ENCODE results near the gene GDNF. TPM values are rescaled to one million over a fixed set of nuclear protein-coding genes. Genes with fewer than 3 reads are reported as not detected.

GDNF gene
- total and polyA plus RNA-seq, 2 experiments from 2014 or later = 0.13 to 0.17 TPM

DNA sequence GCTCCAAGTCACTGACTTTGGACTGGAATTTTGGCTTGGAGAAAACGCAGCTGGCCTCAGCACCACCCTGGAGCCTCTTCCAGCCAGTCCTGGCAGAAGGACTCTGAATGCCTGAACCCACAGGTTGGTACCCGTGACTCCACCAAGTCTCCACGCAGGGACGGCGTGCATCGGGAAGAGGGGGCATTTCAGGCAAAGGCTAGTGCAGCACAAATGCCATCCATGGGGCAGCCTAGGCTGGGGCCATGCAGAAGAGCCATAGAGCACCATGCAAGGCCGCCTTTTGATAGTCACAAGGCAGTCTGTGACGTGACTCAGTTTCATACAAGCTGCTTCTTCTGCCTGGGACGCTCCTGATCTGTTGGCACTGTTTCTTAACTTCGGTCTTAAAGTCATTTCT lies 28.0 kb downstream of the GDNF start:
- no peak overlapping the region for H3K4me3 ChIP-seq
- H3K9me2 ChIP-seq (ENCODE audit: insufficient read depth) = peaks cover 10% of the 10 kb centered on the region; the same call in 1 of the 2 replicates
- no peak overlapping the region for H2AFZ ChIP-seq
- Mint-ChIP-seq H3K27ac (no peak overlapping the region), H3K4me3 (no peak overlapping the region), H3K4me1 (peaks cover 10% of the 10 kb centered on the region), H3K9me3 (no peaks in the 10 kb centered on the region), H3K36me3 (ENCODE audit: low read depth) (no peaks in the 10 kb centered on the region; the same call in 2 of the 3 replicates), H3K27me3 (ENCODE audit: insufficient read depth, low read depth, poor library complexity) (peaks cover 2% of the 10 kb centered on the region)
- no peaks in the 10 kb centered on the region for H3K27me3 ChIP-seq (ENCODE audit: insufficient read depth)
- no peak overlapping the region for H3K4me2 ChIP-seq
- TF ChIP-seq EZH2 (IDR thresholded peaks at IDR 0.05; ENCODE audit: low read depth, unreplicated experiment) (no peak), ZNF114 (CRISPR knock-in tag; IDR thresholded peaks at IDR 0.05) (no peak), POLR2AphosphoS5 (IDR thresholded peaks at IDR 0.05; ENCODE audit: low read depth) (no peak), STAT1 (IDR thresholded peaks at IDR 0.05; ENCODE audit: unreplicated experiment) (no peak), ZNF331 (CRISPR knock-in tag; IDR thresholded peaks at IDR 0.05; ENCODE audit: low read depth) (no peak), EZH2phosphoT487 (IDR thresholded peaks at IDR 0.05; ENCODE audit: unreplicated experiment) (no peak), CREB1 (CRISPR knock-in tag; IDR thresholded peaks at IDR 0.05; ENCODE audit: low read depth) (no peak), JUNB (IDR thresholded peaks at IDR 0.05; ENCODE audit: unreplicated experiment) (no peak), NANOG (IDR thresholded peaks at IDR 0.05; ENCODE audit: borderline replicate concordance) (no peak)
- TF ChIP-seq, protein P1, sequence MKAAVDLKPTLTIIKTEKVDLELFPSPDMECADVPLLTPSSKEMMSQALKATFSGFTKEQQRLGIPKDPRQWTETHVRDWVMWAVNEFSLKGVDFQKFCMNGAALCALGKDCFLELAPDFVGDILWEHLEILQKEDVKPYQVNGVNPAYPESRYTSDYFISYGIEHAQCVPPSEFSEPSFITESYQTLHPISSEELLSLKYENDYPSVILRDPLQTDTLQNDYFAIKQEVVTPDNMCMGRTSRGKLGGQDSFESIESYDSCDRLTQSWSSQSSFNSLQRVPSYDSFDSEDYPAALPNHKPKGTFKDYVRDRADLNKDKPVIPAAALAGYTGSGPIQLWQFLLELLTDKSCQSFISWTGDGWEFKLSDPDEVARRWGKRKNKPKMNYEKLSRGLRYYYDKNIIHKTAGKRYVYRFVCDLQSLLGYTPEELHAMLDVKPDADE (IDR thresholded peaks at IDR 0.05) = no peak
- TF ChIP-seq, protein P2, sequence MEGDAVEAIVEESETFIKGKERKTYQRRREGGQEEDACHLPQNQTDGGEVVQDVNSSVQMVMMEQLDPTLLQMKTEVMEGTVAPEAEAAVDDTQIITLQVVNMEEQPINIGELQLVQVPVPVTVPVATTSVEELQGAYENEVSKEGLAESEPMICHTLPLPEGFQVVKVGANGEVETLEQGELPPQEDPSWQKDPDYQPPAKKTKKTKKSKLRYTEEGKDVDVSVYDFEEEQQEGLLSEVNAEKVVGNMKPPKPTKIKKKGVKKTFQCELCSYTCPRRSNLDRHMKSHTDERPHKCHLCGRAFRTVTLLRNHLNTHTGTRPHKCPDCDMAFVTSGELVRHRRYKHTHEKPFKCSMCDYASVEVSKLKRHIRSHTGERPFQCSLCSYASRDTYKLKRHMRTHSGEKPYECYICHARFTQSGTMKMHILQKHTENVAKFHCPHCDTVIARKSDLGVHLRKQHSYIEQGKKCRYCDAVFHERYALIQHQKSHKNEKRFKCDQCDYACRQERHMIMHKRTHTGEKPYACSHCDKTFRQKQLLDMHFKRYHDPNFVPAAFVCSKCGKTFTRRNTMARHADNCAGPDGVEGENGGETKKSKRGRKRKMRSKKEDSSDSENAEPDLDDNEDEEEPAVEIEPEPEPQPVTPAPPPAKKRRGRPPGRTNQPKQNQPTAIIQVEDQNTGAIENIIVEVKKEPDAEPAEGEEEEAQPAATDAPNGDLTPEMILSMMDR (conservative IDR thresholded peaks at IDR 0.05; ENCODE audit: low read depth in 2 of 2) = no peak
- TF ChIP-seq, protein P3, sequence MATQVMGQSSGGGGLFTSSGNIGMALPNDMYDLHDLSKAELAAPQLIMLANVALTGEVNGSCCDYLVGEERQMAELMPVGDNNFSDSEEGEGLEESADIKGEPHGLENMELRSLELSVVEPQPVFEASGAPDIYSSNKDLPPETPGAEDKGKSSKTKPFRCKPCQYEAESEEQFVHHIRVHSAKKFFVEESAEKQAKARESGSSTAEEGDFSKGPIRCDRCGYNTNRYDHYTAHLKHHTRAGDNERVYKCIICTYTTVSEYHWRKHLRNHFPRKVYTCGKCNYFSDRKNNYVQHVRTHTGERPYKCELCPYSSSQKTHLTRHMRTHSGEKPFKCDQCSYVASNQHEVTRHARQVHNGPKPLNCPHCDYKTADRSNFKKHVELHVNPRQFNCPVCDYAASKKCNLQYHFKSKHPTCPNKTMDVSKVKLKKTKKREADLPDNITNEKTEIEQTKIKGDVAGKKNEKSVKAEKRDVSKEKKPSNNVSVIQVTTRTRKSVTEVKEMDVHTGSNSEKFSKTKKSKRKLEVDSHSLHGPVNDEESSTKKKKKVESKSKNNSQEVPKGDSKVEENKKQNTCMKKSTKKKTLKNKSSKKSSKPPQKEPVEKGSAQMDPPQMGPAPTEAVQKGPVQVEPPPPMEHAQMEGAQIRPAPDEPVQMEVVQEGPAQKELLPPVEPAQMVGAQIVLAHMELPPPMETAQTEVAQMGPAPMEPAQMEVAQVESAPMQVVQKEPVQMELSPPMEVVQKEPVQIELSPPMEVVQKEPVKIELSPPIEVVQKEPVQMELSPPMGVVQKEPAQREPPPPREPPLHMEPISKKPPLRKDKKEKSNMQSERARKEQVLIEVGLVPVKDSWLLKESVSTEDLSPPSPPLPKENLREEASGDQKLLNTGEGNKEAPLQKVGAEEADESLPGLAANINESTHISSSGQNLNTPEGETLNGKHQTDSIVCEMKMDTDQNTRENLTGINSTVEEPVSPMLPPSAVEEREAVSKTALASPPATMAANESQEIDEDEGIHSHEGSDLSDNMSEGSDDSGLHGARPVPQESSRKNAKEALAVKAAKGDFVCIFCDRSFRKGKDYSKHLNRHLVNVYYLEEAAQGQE (IDR thresholded peaks at IDR 0.05; ENCODE audit: unreplicated experiment) = no peak
- TF ChIP-seq, protein P4, sequence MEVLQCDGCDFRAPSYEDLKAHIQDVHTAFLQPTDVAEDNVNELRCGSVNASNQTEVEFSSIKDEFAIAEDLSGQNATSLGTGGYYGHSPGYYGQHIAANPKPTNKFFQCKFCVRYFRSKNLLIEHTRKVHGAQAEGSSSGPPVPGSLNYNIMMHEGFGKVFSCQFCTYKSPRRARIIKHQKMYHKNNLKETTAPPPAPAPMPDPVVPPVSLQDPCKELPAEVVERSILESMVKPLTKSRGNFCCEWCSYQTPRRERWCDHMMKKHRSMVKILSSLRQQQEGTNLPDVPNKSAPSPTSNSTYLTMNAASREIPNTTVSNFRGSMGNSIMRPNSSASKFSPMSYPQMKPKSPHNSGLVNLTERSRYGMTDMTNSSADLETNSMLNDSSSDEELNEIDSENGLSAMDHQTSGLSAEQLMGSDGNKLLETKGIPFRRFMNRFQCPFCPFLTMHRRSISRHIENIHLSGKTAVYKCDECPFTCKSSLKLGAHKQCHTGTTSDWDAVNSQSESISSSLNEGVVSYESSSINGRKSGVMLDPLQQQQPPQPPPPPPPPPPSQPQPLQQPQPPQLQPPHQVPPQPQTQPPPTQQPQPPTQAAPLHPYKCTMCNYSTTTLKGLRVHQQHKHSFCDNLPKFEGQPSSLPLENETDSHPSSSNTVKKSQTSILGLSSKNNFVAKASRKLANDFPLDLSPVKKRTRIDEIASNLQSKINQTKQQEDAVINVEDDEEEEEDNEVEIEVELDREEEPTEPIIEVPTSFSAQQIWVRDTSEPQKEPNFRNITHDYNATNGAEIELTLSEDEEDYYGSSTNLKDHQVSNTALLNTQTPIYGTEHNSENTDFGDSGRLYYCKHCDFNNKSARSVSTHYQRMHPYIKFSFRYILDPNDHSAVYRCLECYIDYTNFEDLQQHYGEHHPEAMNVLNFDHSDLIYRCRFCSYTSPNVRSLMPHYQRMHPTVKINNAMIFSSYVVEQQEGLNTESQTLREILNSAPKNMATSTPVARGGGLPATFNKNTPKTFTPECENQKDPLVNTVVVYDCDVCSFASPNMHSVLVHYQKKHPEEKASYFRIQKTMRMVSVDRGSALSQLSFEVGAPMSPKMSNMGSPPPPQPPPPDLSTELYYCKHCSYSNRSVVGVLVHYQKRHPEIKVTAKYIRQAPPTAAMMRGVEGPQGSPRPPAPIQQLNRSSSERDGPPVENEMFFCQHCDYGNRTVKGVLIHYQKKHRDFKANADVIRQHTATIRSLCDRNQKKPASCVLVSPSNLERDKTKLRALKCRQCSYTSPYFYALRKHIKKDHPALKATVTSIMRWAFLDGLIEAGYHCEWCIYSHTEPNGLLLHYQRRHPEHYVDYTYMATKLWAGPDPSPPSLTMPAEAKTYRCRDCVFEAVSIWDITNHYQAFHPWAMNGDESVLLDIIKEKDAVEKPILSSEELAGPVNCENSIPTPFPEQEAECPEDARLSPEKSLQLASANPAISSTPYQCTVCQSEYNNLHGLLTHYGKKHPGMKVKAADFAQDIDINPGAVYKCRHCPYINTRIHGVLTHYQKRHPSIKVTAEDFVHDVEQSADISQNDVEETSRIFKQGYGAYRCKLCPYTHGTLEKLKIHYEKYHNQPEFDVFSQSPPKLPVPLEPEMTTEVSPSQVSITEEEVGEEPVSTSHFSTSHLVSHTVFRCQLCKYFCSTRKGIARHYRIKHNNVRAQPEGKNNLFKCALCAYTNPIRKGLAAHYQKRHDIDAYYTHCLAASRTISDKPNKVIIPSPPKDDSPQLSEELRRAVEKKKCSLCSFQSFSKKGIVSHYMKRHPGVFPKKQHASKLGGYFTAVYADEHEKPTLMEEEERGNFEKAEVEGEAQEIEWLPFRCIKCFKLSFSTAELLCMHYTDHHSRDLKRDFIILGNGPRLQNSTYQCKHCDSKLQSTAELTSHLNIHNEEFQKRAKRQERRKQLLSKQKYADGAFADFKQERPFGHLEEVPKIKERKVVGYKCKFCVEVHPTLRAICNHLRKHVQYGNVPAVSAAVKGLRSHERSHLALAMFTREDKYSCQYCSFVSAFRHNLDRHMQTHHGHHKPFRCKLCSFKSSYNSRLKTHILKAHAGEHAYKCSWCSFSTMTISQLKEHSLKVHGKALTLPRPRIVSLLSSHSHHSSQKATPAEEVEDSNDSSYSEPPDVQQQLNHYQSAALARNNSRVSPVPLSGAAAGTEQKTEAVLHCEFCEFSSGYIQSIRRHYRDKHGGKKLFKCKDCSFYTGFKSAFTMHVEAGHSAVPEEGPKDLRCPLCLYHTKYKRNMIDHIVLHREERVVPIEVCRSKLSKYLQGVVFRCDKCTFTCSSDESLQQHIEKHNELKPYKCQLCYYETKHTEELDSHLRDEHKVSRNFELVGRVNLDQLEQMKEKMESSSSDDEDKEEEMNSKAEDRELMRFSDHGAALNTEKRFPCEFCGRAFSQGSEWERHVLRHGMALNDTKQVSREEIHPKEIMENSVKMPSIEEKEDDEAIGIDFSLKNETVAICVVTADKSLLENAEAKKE (CRISPR knock-in tag; IDR thresholded peaks at IDR 0.05) = no peak
- H3K79me2 ChIP-seq (replicated peaks; ENCODE audit: insufficient read depth) = no peaks in the 10 kb centered on the region
- no peaks in the 10 kb centered on the region for H3K36me3 ChIP-seq (ENCODE audit: insufficient read depth)
- ATAC-seq = no peak
- DNase-seq (ENCODE audit: low spot score) = no peak
- no peaks in the 10 kb centered on the region for H4K20me1 ChIP-seq (replicated peaks; ENCODE audit: insufficient read depth)
- H3F3A ChIP-seq (replicated peaks; ENCODE audit: low read depth) = no peaks in the 10 kb centered on the region
- H3K4me1 ChIP-seq (ENCODE audit: insufficient read depth) = peaks cover 11% of the 10 kb centered on the region
- no peak overlapping the region for H3K27ac ChIP-seq (ENCODE audit: low read depth)
